GM19025 (cell line): ENCODE results near the gene MUC5B.

Source experiments
- ATAC-seq: cut with Tn5 transposase; IDR thresholded peaks from one replicate; pipeline ENCODE4 v1.9.1; 2021; ENCODE audit warnings: mild to moderate bottlenecking, low read depth, moderate library complexity; ENCODE audit not compliant: unreplicated experiment

Gene MUC5B

GRCh38 chr11:1305501-1306056 lies 82.7 kb downstream of the MUC5B start:
- ATAC-seq: no peak

- no peak for ATAC-seq
Observed at GRCh38 chr11:1306186-1307162, 83.6 kb downstream of the MUC5B start.

DNA sequence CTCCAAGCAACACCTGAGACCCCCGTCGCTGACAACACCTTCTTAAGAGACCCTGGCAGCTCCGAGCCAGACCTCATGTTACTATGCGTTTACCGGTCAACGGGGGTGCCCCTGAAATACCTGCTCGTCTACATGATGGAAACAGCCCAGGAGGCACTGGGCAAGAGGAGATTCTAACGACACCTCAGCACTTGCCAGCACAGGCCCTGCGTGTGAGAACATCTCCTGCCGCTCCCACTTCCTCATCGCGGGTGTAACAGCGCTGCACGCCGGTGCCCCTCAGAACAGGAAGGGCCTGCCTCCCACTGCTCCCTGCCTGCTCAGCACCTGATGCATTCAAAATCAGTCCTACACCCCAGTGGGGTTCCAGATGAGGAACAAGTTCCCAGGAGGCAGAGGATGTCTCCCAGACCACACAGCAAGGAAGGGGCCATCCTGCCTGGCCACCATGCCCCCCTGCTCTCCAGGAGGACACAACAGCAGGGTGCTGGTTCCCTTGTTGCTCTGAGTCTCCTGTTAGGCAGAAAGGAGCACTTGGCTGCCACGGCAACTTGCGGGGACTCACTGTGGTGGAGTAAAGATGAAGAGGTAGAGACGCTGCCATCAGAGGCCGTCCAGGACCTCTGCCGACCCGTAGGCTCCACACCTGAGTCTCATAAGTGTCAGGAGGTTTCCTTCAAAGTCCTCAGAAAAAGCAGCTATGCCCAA lies 84.5 kb downstream of the MUC5B start:
- no peak for ATAC-seq

DNA sequence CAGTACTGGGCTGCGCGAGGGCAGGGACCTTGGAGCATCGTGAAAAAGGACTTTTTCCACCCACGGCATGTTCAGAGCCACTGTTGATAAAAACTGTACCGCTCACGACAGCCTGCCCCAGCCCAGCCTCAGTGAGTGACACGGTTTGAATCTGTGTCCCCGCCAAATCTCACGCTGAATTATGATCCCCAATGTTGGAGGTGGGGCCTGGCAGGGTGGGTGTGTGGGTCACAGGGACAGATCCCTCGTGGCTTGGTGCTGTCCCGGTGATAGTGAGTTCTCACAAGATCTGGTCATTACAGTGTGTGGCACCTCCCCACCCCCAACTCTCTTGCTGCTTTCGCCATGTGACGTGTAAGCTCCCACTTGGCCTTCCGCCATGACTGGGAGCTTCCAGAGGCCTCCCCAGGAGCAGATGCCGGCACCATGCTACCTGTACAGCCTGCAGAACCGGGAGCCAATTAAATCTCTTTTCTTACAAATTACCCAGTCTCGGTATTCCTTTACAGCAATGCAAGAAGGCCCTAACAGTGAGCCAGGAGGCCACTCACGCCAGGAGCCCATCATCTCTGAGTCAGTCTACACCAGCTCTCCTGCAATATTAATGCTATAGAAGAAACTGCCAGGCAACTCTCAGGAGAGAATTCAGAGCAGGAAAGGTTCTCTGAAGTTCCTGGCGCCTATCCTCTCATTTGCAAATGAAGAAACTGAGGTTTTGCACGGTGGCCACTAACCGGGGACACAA lies 85.3 kb downstream of the MUC5B start:
- ATAC-seq: no peak

DNA sequence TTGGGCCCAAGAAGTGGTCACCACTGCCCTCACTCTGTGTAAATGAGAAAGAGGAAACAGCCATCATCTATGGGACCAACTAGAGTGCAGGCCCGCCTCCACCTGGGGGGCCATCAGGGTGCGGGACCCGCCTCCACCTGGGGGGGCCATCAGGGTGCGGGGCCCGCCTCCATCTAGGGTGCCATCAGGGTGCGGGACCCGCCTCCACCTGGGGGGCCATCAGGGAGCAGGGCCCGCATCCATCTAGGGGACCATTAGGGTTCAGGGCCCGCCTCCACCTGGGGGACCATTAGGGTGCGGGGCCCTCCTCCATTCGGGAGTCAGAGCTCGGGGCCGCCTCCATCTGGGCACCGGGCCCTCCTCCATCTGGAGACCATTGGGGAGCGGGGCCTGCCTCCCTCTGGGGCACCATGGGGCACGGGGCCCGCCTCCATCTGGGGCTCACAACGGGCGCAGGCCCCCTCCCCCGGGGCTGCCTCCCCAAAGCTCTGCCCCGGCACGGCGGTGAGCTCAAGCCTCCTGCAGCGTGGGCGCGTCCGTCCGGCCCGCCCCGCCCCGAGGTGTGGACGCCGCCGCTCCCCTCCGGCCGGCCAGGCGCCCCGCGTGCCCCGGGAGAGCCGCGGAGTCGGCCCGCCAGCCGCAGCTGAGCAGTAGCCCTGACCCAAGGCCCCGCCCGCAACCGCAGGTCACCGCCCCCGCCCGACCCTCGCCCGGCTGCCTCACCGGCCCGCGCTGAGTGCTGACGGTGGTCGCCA lies 86.1 kb downstream of the MUC5B start:
- peak; percentile 38 for ATAC-seq

DNA sequence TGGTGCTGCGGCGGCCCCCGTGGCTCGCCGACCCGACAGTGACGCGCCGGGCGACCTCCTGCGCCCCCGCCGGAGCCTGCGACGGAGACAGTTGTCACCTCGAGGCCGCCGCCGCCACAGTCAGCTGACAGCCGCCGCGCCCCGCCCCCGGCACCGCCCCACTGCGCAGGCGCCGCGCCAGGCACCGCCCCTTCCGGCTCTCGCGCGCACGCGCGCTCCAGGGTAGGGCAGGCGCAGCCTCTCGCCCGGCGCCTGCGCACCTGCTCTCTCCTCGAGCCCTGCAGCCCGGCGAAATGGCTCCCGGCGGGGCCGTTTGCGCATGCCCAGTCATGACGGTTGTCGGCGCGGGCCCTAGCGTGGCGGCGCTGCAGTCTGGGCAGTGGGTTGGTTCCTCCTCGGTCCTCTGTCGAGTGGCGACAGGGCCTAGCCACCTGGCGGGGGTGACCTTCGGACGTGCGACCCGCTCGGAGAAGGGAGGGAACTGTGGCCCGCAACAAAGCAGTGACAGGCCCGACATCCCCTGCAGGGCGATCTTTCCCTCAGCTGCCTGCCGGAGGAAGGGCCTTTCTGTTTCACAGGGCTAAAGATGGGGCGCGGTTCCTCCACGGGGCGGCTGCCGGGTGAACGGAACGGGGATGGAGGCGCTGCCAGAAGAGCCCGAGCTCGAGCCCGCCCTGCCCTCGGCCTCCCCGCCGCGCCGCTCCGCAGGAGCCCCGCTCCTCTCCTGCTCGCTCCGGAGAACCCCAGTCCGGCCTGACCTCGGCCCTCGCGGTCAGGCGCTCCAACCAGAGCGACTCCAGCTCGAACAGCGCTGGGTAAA lies 86.8 kb downstream of the MUC5B start, which contains the start of gene TOLLIP:
Gene TOLLIP (minus strand): TSS at position 135 of the 820 bp plus-strand sequence. CDS start 134 bp downstream, at position 1.
- peak; percentile 77 for ATAC-seq

GRCh38 chr11:1310318-1310687 lies 87.4 kb downstream of the MUC5B start:
- no peak for ATAC-seq

- ATAC-seq: no peak
Observed at GRCh38 chr11:1310772-1311468, 88.1 kb downstream of the MUC5B start.
